ENCODE results near the gene SAMD4A.

- TF ChIP-seq CTCF (conservative IDR thresholded peaks at IDR 0.05) (no peak), EZH2 (IDR thresholded peaks at IDR 0.05; ENCODE audit: low read depth) (no peak)
Observed at GRCh38 chr14:54589843-54590242, 22.9 kb downstream of the SAMD4A start.

All from PC-9 (cell line).